HG02678 (cell line): ENCODE data around the gene GMPPA.

ENCODE experiments used
- ATAC-seq: cut with Tn5 transposase; IDR thresholded peaks from one replicate; pipeline ENCODE4 v1.9.1; 2021; ENCODE audit warnings: mild to moderate bottlenecking, moderate library complexity; ENCODE audit not compliant: unreplicated experiment

The GMPPA gene

GRCh38 chr2:219498280-219499057 is at the start of gene GMPPA:
Gene GMPPA, plus strand, starts transcription at chr2:219498891. Its CDS starts 1,085 bp downstream, at chr2:219499976.
- ATAC-seq = peak; percentile 96

- ATAC-seq = no peak
These were observed 49.1 kb upstream of the GMPPA start for GRCh38 chr2:219449609-219450008.

- no peak for ATAC-seq
These were observed 46.9 kb upstream of the GMPPA start for GRCh38 chr2:219451661-219452360.

- no peak for ATAC-seq
These were observed 46.1 kb upstream of the GMPPA start for GRCh38 chr2:219452361-219453317.

- ATAC-seq = no peak
These were observed 44.8 kb upstream of the GMPPA start for GRCh38 chr2:219453671-219454590.

- no peak for ATAC-seq
These were observed 43.1 kb upstream of the GMPPA start for GRCh38 chr2:219455581-219455980.

- no peak for ATAC-seq
These were observed 40.8 kb upstream of the GMPPA start for GRCh38 chr2:219457784-219458369.

GRCh38 chr2:219458996-219459395 is 39.7 kb upstream of the GMPPA start:
- no peak for ATAC-seq

GRCh38 chr2:219459460-219460311 is 39.0 kb upstream of the GMPPA start:
- peak; percentile 72 for ATAC-seq

GRCh38 chr2:219460424-219460926 is 38.2 kb upstream of the GMPPA start:
- ATAC-seq = no peak

GRCh38 chr2:219461047-219461514 is 37.6 kb upstream of the GMPPA start:
- no peak for ATAC-seq

GRCh38 chr2:219461669-219462068 is 37.0 kb upstream of the GMPPA start:
- ATAC-seq = no peak

GRCh38 chr2:219462349-219462748 is 36.3 kb upstream of the GMPPA start:
- ATAC-seq = no peak

GRCh38 chr2:219464286-219465032 is 34.2 kb upstream of the GMPPA start:
- ATAC-seq = no peak

GRCh38 chr2:219465659-219466561 is 32.8 kb upstream of the GMPPA start:
- ATAC-seq = no peak

GRCh38 chr2:219466816-219467735 is 31.6 kb upstream of the GMPPA start:
- ATAC-seq = no peak
